D721Med (cell line): ENCODE data around the gene XPOT.

Experiments
- DNase-seq: peaks from one replicate; pipeline ENCODE4 v3.0.0; 2011; ENCODE audit warnings: low spot score; ENCODE audit not compliant: insufficient read length
- FAIRE-seq: peaks from 2 replicates; lab custom pipeline; 2011; peaks lifted over from hg19 to GRCh38; lab: Jason Lieb, UNC
- CTCF ChIP-seq: IDR thresholded peaks from 2 replicates; pipeline ENCODE4 v1.5.1; 2012; ENCODE audit warnings: mild to moderate bottlenecking, control low read depth; ENCODE audit not compliant: insufficient read depth; ENCODE audit errors: missing control alignments

The XPOT gene

GRCh38 chr12:64466178-64466577 is 62.0 kb downstream of the XPOT start:
- DNase-seq (no peak), FAIRE-seq (no peak)
- no peak for TF ChIP-seq CTCF

GRCh38 chr12:64468966-64469365 is 64.8 kb downstream of the XPOT start:
- FAIRE-seq = no peak
- no peak for TF ChIP-seq CTCF

GRCh38 chr12:64469455-64470142 is 65.4 kb downstream of the XPOT start:
- no peak for TF ChIP-seq CTCF
- no peak for DNase-seq
- no peak for FAIRE-seq

More at GRCh38 chr12:64468966-64469365, 64.8 kb downstream of the XPOT start:
- DNase-seq = no peak

GRCh38 chr12:64470495-64470894 is 66.3 kb downstream of the XPOT start:
- FAIRE-seq = no peak
- no peak for DNase-seq
- no peak for TF ChIP-seq CTCF

GRCh38 chr12:64473176-64473575 is 69.0 kb downstream of the XPOT start:
- TF ChIP-seq CTCF = no peak
- FAIRE-seq (no peak), DNase-seq (no peak)

- no peak for DNase-seq
- FAIRE-seq = no peak
- no peak for TF ChIP-seq CTCF
These were observed 71.3 kb downstream of the XPOT start for GRCh38 chr12:64475518-64475917.

GRCh38 chr12:64476844-64477243 is 72.7 kb downstream of the XPOT start:
- FAIRE-seq (no peak), DNase-seq (no peak)
- TF ChIP-seq CTCF = no peak
